PFSK-1 (cell line): ENCODE results near the gene DYNLT4.

Source experiments
- FOXP2 ChIP-seq: optimal IDR thresholded peaks from 2 replicates; pipeline ENCODE3; 2011; ENCODE audit warnings: borderline replicate concordance, control low read depth, inconsistent platforms; ENCODE audit not compliant: insufficient read depth; ENCODE audit errors: extremely low read length, extremely low read depth
- POLR2AphosphoS5 ChIP-seq: IDR thresholded peaks from 2 replicates; pipeline ENCODE4 v1.6.1; 2012; ENCODE audit warnings: low read depth, mild to moderate bottlenecking, control low read depth, low read length, moderate library complexity
- REST ChIP-seq, 2 experiments: IDR thresholded peaks; 2 replicates each; pipeline versions ENCODE4 v1.6.1 to v1.8.0; 2011 to 2012; ENCODE audit warnings: low read depth in 2 of 2, low read length in 2 of 2, control low read depth in 1 of 2, inconsistent platforms in 1 of 2, mild to moderate bottlenecking in 1 of 2, moderate library complexity in 1 of 2; ENCODE audit not compliant: insufficient read depth in 1 of 2
- SIN3A ChIP-seq: IDR thresholded peaks from 2 replicates; pipeline ENCODE4 v1.6.1; 2012; ENCODE audit warnings: mild to moderate bottlenecking, low read length, moderate library complexity, borderline replicate concordance; ENCODE audit not compliant: insufficient read depth
- TAF1 ChIP-seq: IDR thresholded peaks from 2 replicates; pipeline ENCODE4 v1.6.1; 2012; ENCODE audit warnings: low read length, control low read depth, borderline replicate concordance; ENCODE audit not compliant: insufficient read depth

DYNLT4 gene

GRCh38 chr1:44760876-44761275, 46.3 kb downstream of the DYNLT4 start:
- TF ChIP-seq FOXP2 (no peak), REST (IDR thresholded peaks at IDR 0.05; ENCODE audit: insufficient read depth in 1 of 2, low read depth in 2 of 2, low read length in 2 of 2) (no peak), TAF1 (no peak), POLR2AphosphoS5 (no peak), SIN3A (no peak)

DNA sequence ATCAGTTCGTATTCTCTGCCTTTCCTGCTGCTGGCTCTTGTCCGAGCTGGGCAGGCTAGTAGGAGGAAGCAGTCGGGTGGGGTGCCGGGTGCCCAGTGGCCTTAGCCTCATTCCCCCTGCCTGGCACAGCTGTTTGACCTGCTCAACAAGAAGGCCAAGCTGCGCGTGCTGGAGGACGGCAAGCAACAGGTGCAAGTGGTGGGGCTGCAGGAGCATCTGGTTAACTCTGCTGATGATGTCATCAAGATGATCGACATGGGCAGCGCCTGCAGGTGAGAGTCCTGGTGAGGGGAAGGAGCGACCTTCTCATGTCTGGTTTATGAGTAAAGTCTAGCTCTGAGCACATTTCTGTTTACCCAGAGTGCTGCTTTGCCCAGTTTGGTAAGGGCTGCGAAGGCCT, 48.1 kb downstream of the DYNLT4 start:
- TF ChIP-seq TAF1 = no peak
- TF ChIP-seq SIN3A = no peak
- TF ChIP-seq POLR2AphosphoS5 = no peak
- no peak for TF ChIP-seq FOXP2
- no peak for TF ChIP-seq REST (IDR thresholded peaks at IDR 0.05; ENCODE audit: insufficient read depth in 1 of 2, low read depth in 2 of 2, low read length in 2 of 2)

GRCh38 chr1:44757420-44757819, 49.7 kb downstream of the DYNLT4 start:
- TF ChIP-seq POLR2AphosphoS5 = no peak
- no peak for TF ChIP-seq REST (IDR thresholded peaks at IDR 0.05; ENCODE audit: insufficient read depth in 1 of 2, low read depth in 2 of 2, low read length in 2 of 2)
- no peak for TF ChIP-seq FOXP2
- TF ChIP-seq SIN3A = no peak
- TF ChIP-seq TAF1 = no peak
